Measurements from ENCODE around the gene HP. TPM values are rescaled to one million over a fixed set of nuclear protein-coding genes. Genes with fewer than 3 reads are reported as not detected.

HP gene
- total RNA-seq, 1 experiment from 2014 or later, result not detected

DNA sequence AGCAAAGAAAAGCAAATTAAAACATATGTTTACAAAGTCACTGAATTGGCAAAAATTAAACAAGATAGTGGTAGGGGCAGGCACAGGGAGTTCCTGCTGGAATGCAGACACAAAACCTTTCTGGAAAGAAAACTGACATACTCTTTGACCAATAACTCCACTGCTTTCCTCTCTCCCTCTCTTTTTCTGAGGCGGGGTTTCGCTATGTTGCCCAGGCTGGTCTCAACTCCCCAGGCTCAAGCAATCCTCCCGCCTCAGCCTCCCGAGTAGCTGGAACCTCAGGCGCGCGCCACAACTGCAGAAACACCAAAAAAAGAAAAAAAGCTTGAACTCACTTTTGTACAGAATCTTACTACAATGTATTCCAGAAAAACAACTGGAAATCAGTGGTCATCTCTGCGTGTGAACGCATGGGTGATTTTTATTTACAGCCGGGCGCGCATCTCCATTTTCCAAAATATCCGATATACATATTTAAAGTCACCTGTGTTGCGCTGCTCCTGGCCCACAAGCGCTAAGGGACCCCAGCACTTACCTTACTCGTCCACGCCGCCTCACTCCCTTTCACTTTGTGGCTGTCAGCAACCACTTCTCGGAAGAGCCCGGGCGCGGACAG, 38.6 kb downstream of the HP start:
- peak; percentile 40 for DNase-seq
- H3K9me3 Mint-ChIP-seq (ENCODE audit: low read depth, unreplicated experiment), result no peaks in the 10 kb centered on the region
- intact Hi-C loops (cut with micrococcal nuclease; ENCODE audit: unreplicated experiment), result no loop called here
- peaks cover 36% of the 10 kb centered on the region for H3K4me1 Mint-ChIP-seq (ENCODE audit: low read depth, unreplicated experiment)
- BruUV-seq (replicated peaks), result TSS peak; percentile 51
- CTCF ChIA-PET, result interaction anchor here (0.6 kb wide), 1 partner anchor 13 kb away, joined by 3 read pairs; no protein-coding TSS in a partner anchor
- TF ChIP-seq, protein P1, sequence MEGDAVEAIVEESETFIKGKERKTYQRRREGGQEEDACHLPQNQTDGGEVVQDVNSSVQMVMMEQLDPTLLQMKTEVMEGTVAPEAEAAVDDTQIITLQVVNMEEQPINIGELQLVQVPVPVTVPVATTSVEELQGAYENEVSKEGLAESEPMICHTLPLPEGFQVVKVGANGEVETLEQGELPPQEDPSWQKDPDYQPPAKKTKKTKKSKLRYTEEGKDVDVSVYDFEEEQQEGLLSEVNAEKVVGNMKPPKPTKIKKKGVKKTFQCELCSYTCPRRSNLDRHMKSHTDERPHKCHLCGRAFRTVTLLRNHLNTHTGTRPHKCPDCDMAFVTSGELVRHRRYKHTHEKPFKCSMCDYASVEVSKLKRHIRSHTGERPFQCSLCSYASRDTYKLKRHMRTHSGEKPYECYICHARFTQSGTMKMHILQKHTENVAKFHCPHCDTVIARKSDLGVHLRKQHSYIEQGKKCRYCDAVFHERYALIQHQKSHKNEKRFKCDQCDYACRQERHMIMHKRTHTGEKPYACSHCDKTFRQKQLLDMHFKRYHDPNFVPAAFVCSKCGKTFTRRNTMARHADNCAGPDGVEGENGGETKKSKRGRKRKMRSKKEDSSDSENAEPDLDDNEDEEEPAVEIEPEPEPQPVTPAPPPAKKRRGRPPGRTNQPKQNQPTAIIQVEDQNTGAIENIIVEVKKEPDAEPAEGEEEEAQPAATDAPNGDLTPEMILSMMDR (IDR thresholded peaks at IDR 0.05; ENCODE audit: unreplicated experiment), result no peak
- H3K4me3 Mint-ChIP-seq (ENCODE audit: low read depth, unreplicated experiment), result peak overlapping the region; percentile 93
- no peaks in the 10 kb centered on the region for H3K27me3 Mint-ChIP-seq (ENCODE audit: unreplicated experiment)
- H3K36me3 Mint-ChIP-seq (ENCODE audit: insufficient read depth, unreplicated experiment), result peaks cover 47% of the 10 kb centered on the region
- peak overlapping the region; percentile 91 for H3K27ac Mint-ChIP-seq (ENCODE audit: unreplicated experiment)

DNA sequence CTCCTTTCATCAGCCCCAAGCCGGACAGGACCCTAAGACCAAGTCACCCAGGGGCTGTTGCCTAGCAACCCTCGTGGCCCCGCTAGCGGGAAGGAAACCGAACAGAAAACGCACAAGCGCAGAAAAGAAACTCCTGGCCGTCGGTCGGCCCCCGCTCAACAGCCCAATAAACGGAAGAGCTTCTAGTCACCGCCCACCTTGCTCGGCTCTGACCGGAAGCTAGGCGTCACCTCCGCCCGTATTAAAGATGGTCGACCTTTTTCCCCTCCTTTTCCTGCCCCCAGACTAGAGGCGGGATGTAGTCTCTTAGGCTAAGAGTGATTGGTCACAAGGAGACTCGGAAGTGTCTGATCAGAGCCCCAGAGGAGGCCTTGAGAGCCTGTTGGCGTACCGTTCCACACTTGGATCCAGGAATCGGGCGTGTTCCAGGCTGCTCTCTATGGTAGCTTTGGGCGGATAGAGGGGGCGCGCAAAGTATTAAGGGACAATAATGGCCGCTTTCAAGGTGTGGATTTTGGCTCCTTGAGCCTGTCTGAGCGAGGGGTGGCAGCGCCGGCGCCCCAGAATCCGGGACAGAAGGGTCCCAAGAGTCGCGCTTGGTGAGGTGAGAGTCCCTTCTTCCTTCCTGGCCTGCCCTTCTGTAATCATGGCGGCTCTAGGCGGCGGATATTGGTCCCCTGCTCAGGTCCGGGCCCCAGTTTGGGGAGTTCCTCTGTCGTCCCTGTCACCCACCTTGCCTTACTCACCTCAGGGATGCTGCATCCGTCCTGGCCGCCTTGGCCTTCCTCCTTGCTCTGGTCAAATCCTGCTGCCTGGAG, 39.4 kb downstream of the HP start, which contains the start of the genes DHX38 and TXNL4B:
Gene DHX38, plus strand, starts transcription at position 400 of the 818 bp plus-strand sequence. CDS start 2,311 bp downstream, outside the sequence.
Gene TXNL4B, minus strand, starts transcription at position 173 of the 818 bp plus-strand sequence. CDS start 2,871 bp downstream, outside the sequence.
- H3K9me3 Mint-ChIP-seq (ENCODE audit: low read depth, unreplicated experiment), result no peaks in the 10 kb centered on the region
- intact Hi-C loops (cut with micrococcal nuclease; ENCODE audit: unreplicated experiment), result no loop called here
- no TSS peak for BruUV-seq (replicated peaks)

DNA sequence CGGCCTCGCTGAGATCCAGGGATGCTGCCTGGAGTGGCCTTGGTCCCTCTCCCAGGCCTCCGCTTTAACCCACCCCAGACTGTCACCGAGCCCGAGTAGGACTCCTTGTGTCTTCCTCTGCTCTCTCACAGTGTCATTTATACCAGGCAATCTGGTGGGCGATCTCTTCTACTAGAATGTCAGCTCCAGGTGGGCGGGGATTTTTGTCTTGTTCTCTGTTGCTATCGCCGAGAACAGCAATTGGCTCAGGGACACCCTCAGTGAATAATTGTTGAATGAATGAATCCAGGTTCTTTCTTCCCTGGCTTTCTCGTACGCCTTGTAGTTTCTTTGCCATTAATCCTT, 39.9 kb downstream of the HP start:
- CTCF ChIA-PET, result interaction anchor here (0.5 to 0.6 kb wide), 2 partner anchors 529 to 745 kb away, joined by 3 to 4 read pairs; no protein-coding TSS in a partner anchor
- Mint-ChIP-seq H3K9me3 (ENCODE audit: low read depth, unreplicated experiment) (no peaks in the 10 kb centered on the region), H3K27me3 (ENCODE audit: unreplicated experiment) (no peaks in the 10 kb centered on the region), H3K4me1 (ENCODE audit: low read depth, unreplicated experiment) (peaks cover 36% of the 10 kb centered on the region), H3K36me3 (ENCODE audit: insufficient read depth, unreplicated experiment) (peaks cover 53% of the 10 kb centered on the region), H3K4me3 (ENCODE audit: low read depth, unreplicated experiment) (peak overlapping the region; percentile 93), H3K27ac (ENCODE audit: unreplicated experiment) (peak overlapping the region; percentile 91)
- BruUV-seq (replicated peaks), result no TSS peak
- intact Hi-C loops (cut with micrococcal nuclease; ENCODE audit: unreplicated experiment), result no loop called here
- TF ChIP-seq, protein P1 (IDR thresholded peaks at IDR 0.05; ENCODE audit: unreplicated experiment), result no peak
- no peak for DNase-seq

More for the DNA sequence above, 39.4 kb downstream of the HP start, which contains the start of the genes DHX38 and TXNL4B:
- TF ChIP-seq, protein P1 (IDR thresholded peaks at IDR 0.05; ENCODE audit: unreplicated experiment), result no peak
- Mint-ChIP-seq H3K4me1 (ENCODE audit: low read depth, unreplicated experiment) (peaks cover 36% of the 10 kb centered on the region), H3K36me3 (ENCODE audit: insufficient read depth, unreplicated experiment) (peaks cover 52% of the 10 kb centered on the region), H3K27ac (ENCODE audit: unreplicated experiment) (peak within 1 kb of the TSS; percentile 91), H3K27me3 (ENCODE audit: unreplicated experiment) (no peaks in the 10 kb centered on the region), H3K4me3 (ENCODE audit: low read depth, unreplicated experiment) (peak within 1 kb of the TSS; percentile 93)
- peak; percentile 95 for DNase-seq
- CTCF ChIA-PET, result interaction anchor here (0.5 to 0.6 kb wide), 3 partner anchors 14 to 995 kb away, joined by 3 to 4 read pairs (median 3); no protein-coding TSS in a partner anchor

DNA sequence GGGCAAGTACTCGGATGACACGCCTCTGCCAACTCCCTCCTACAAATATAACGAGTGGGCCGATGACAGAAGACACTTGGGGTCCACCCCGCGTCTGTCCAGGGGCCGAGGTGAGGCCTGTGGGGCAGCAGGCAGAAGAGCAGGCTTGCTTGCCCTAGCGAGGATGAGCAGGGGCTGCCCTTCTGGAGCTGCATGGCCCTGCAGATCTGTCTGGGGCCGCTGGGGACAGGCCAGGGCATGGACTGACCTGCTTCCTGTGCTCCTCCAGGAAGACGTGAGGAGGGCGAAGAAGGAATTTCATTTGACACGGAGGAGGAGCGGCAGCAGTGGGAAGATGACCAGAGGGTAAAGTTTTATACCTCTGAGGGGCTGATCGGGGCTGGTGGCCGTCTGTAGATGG, 44.6 kb downstream of the HP start:
- intact Hi-C loops (cut with micrococcal nuclease; ENCODE audit: unreplicated experiment), result loop anchor here (1.0 kb wide), 1 partner anchor 33 kb away; no protein-coding TSS in a partner anchor
- DNase-seq, result no peak
- Mint-ChIP-seq H3K9me3 (ENCODE audit: low read depth, unreplicated experiment) (no peaks in the 10 kb centered on the region), H3K4me3 (ENCODE audit: low read depth, unreplicated experiment) (no peak overlapping the region), H3K27ac (ENCODE audit: unreplicated experiment) (no peak overlapping the region), H3K4me1 (ENCODE audit: low read depth, unreplicated experiment) (peaks cover 14% of the 10 kb centered on the region), H3K36me3 (ENCODE audit: insufficient read depth, unreplicated experiment) (peaks cover 59% of the 10 kb centered on the region), H3K27me3 (ENCODE audit: unreplicated experiment) (no peaks in the 10 kb centered on the region)
- TF ChIP-seq, protein P1 (IDR thresholded peaks at IDR 0.05; ENCODE audit: unreplicated experiment), result no peak
- BruUV-seq (replicated peaks), result no TSS peak
- CTCF ChIA-PET, result no interaction called here
